Common myeloid progenitor, CD34-positive (primary cell): ENCODE measurements around the gene CLK2.
A peak's percentile ranks its signal among the peaks of the same experiment; 100 is the strongest.

ENCODE experiments used
- CTCF ChIA-PET: fragments of 350-600 bp; sonication (Branson Sonifier 250); formaldehyde crosslinking; loops from one replicate; lab custom pipeline; 2021; ENCODE audit warnings: antibody characterized with exemption; lab: Charles Lee
- POLR2A ChIA-PET: fragments of 350-600 bp; sonication (Branson Sonifier 250); formaldehyde crosslinking; loops from one replicate; lab custom pipeline; 2021; ENCODE audit warnings: antibody characterized with exemption; lab: Charles Lee
- DNase-seq, 3 donors: peaks; one replicate each; pipeline versions ENCODE4 v3.0.0 to v3.0.0-alpha.2; 2013
- H3K27ac ChIP-seq, 2 experiments: 1 replicate in 1 of 2; 2 replicates in 1 of 2; pipeline ENCODE4 v1.7.0; 2013; ENCODE audit warnings: inconsistent platforms in 2 of 2, low read length in 2 of 2, mild to moderate bottlenecking in 2 of 2, low read depth in 1 of 2, moderate library complexity in 1 of 2; ENCODE audit not compliant: severe bottlenecking in 2 of 2, insufficient read depth in 1 of 2, poor library complexity in 1 of 2
- H3K27me3 ChIP-seq, 5 experiments: replicated peaks in 2 of 5; 1 replicate in 3 of 5; 2 replicates in 2 of 5; pipeline versions ENCODE4 v1.6.1 to v1.7.0; 2013; ENCODE audit warnings: low read length in 4 of 5, mild to moderate bottlenecking in 2 of 5, moderate library complexity in 2 of 5, inconsistent platforms in 1 of 5; ENCODE audit not compliant: insufficient read depth in 5 of 5, control insufficient read depth in 4 of 5
- H3K36me3 ChIP-seq, 4 experiments: 1 replicate in 2 of 4; 2 replicates in 2 of 4; pipeline versions ENCODE4 v1.6.1 to v1.7.0; 2013; ENCODE audit warnings: low read length in 3 of 4, control low read depth in 1 of 4, mild to moderate bottlenecking in 1 of 4; ENCODE audit not compliant: control insufficient read depth in 4 of 4, insufficient read depth in 4 of 4
- H3K4me1 ChIP-seq, 4 experiments: 1 replicate in 3 of 4; 2 replicates in 1 of 4; pipeline versions ENCODE4 v1.6.1 to v1.7.1; 2013; ENCODE audit warnings: low read length in 3 of 4, mild to moderate bottlenecking in 3 of 4, control low read depth in 1 of 4, inconsistent platforms in 1 of 4, moderate library complexity in 1 of 4; ENCODE audit not compliant: control insufficient read depth in 4 of 4, insufficient read depth in 4 of 4; ENCODE audit errors: control extremely low read depth in 1 of 4
- H3K4me3 ChIP-seq, 7 experiments: 1 replicate in 4 of 7; 2 replicates in 3 of 7; pipeline versions ENCODE4 v1.5.1 to v1.7.0; 2013; ENCODE audit warnings: mild to moderate bottlenecking in 7 of 7, low read length in 6 of 7, moderate library complexity in 6 of 7, inconsistent platforms in 2 of 7, low read depth in 2 of 7, control low read depth in 1 of 7; ENCODE audit not compliant: insufficient read depth in 4 of 7, control insufficient read depth in 1 of 7; ENCODE audit errors: extremely low read depth in 1 of 7
- H3K9me3 ChIP-seq, 5 experiments: 1 replicate in 4 of 5; 2 replicates in 1 of 5; pipeline versions ENCODE4 v1.6.1 to v1.7.1; 2013; ENCODE audit warnings: low read length in 4 of 5, mild to moderate bottlenecking in 2 of 5, inconsistent platforms in 1 of 5, low read depth in 1 of 5, moderate library complexity in 1 of 5; ENCODE audit not compliant: control insufficient read depth in 4 of 5, insufficient read depth in 2 of 5; ENCODE audit errors: control extremely low read depth in 1 of 5
- WGBS: methylation state at CpG from one replicate; pipeline ENCODE4 v1.1.5; 2013; ENCODE audit not compliant: insufficient coverage; 5-methylcytosine and 5-hydroxymethylcytosine counted together

CLK2 gene

DNA sequence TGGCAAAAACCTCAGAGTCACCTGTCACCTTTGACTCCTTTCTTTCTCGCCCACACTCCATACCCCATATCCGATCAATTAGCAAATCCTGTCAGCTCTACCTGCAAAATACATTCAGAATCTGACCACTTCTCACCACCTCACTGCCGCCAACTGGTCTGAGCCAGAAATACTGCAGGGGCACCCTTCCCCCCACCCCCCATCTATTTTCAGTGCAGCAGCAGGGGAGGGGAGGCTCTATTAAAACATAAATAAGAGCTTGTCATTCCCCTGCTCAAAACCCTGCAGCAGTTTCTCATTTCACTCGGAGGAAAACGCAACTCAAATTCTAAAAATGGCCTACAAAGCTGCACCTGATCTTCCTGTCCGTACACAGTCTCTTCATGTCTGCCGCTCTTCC lies 24.1 kb upstream of the CLK2 start:
- POLR2A ChIA-PET: no interaction called here
- Histone ChIP-seq H3K9me3 (no peaks in the 10 kb centered on the region), H3K36me3 (no peaks in the 10 kb centered on the region), H3K4me3 (no peak overlapping the region), H3K27me3 (peaks cover 0 to 48% (median 31%) of the 10 kb centered on the region in 5 experiments), H3K27ac (no peak overlapping the region), H3K4me1 (peaks cover 0 to 12% (median 8%) of the 10 kb centered on the region in 4 experiments)
- DNase-seq: no peak
- CTCF ChIA-PET: interaction anchor here (0.9 to 1.4 kb wide), 2 partner anchors 15 to 47 kb away, joined by 3 to 5 read pairs; no protein-coding TSS in a partner anchor
- 83% methylated on average over 7 of the region's 7 CpGs for WGBS

DNA sequence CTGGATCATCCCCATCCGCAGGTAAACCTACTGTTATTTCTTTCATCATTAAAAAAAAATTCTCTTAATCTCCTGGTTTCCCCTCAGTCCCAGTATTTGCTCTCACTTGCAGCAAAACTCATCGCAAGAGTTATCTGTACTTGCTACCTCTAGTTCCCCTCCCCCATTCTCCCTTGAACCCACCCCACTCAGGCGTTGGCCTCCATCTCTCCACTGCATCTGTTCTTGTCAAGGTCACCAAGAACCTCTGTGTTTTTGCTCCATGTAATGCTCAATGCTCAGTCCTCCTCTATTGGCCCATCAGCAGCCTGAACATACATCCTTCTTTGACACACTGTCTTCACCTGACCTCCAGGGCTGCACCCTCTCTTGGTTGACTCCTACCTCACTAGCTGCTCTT lies 23.4 kb upstream of the CLK2 start:
- POLR2A ChIA-PET: no interaction called here
- 96% methylated on average over 3 of the region's 3 CpGs for WGBS
- CTCF ChIA-PET: interaction anchor here (0.9 to 1.4 kb wide), 2 partner anchors 15 to 46 kb away, joined by 3 to 5 read pairs; no protein-coding TSS in a partner anchor

DNA sequence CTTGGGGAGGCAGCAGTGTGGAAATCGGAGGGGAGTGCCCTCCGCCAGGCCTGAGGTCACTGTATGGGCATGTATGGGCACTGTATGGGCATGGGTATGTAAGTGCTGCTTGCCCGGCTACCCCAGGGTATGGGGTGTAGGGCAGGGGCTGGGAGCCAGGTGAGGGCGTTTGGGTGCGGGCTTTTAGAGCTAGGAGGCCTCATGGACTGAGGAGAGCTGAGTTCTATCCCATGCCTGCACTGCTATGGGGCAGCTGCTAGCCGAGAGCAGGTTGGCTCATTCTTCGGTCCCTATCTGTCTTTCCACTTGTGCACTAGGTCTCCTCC lies 22.6 kb upstream of the CLK2 start:
- no peak for DNase-seq
- Histone ChIP-seq H3K27me3 (peaks cover 0 to 49% (median 31%) of the 10 kb centered on the region in 5 experiments), H3K9me3 (no peaks in the 10 kb centered on the region), H3K4me3 (no peak overlapping the region), H3K4me1 (peaks cover 0 to 12% (median 8%) of the 10 kb centered on the region in 4 experiments), H3K36me3 (no peaks in the 10 kb centered on the region), H3K27ac (no peak overlapping the region)
- ChIA-PET POLR2A (no interaction called here), CTCF (interaction anchor here (1.2 kb wide), 1 partner anchor 9 kb away, joined by 3 read pairs; no protein-coding TSS in a partner anchor)
- WGBS: 96% methylated on average over 4 of the region's 7 CpGs

More for the DNA sequence above, 23.4 kb upstream of the CLK2 start:
- no peak for DNase-seq
- Histone ChIP-seq H3K9me3 (no peaks in the 10 kb centered on the region), H3K4me3 (no peak overlapping the region), H3K36me3 (no peaks in the 10 kb centered on the region), H3K4me1 (peaks cover 0 to 12% (median 8%) of the 10 kb centered on the region in 4 experiments), H3K27me3 (peaks cover 0 to 49% (median 31%) of the 10 kb centered on the region in 5 experiments), H3K27ac (no peak overlapping the region)

DNA sequence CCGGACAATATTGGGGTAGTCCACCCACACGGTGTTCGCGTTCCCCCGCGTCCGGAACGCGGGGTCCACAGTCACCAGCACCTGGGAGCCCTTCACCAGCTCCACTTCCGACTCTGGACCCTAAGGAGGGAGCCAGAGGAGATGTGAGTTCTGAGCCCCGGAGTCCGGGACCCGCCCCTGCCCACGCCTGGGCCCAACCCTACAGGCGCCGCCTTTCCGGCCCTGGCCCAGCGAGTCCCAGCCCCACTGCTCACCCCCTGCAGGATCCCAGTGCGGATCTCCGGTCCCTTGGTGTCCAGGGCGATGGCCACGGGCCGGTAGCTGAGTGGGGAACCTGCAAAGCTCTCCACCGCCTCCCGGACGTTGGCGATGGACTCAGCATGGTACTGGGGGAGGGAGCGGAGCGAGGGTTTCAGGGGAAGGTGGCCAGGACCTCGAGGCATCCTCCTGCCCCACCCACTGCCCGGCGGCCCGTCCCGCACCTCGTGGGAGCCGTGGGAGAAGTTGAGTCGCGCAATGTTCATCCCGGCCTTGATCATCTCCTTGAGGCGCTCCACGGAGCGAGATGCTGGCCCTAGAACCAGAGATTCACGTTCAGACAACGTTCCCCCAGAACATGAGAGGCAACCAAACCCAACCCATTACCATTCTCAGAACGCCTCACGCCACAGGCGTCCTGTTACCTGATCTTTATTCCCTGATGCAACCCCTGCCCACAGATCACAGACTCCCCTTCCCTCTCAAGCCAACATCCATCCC lies 22.1 kb upstream of the CLK2 start:
- Histone ChIP-seq H3K27ac (no peak overlapping the region), H3K9me3 (no peaks in the 10 kb centered on the region), H3K27me3 (peaks cover 0 to 49% (median 31%) of the 10 kb centered on the region in 5 experiments), H3K4me1 (peaks cover 0 to 12% (median 8%) of the 10 kb centered on the region in 4 experiments), H3K36me3 (no peaks in the 10 kb centered on the region), H3K4me3 (peak overlapping the region in 3 of 7 experiments; percentile 19 to 61 (median 57))
- 21% methylated on average over 42 of the region's 47 CpGs for WGBS
- no peak for DNase-seq
- ChIA-PET POLR2A (interaction anchor here (0.6 kb wide), 1 partner anchor 22 kb away, joined by 4 read pairs; no protein-coding TSS in a partner anchor), CTCF (interaction anchor here (1.2 kb wide), 2 partner anchors 9 to 23 kb away, joined by 3 read pairs; no protein-coding TSS in a partner anchor)

DNA sequence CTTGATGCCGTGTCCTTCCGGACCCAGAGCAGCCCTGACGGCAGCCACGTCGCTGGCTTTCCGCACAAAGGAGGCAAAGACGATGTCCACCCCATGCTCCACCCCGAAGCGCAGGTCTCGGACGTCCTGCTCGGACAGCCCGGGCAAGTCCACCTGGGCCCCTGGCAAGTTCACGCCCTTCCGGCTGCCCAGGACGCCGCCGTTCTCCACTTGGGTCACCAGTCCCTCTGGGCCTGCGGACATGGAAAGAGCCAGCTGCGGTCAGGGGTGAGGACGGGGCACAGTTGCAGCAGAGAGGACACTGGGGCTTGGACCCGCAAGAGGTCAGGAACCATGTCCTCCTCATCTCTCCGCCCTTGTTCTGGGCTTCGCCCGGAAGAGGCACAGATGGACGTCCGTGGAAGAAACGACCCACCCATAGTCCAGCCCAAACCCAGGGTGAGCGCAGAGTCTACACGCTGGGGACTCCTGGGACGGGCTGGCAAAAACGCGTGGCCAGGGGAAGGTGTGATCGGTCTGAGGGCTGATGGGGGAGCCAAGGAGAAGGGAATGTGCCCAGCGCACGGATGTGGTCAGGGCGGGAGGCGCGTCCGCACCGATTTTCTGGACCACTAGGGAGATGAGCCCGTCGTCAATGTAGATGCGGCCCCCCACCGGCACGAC lies 21.3 kb upstream of the CLK2 start:
- WGBS: 45% methylated on average over 41 of the region's 46 CpGs
- H3K4me3 ChIP-seq: peak overlapping the region in 3 of 7 experiments; percentile 19 to 61 (median 57)
- H3K4me1 ChIP-seq: peaks cover 0 to 12% (median 8%) of the 10 kb centered on the region in 4 experiments
- no peaks in the 10 kb centered on the region for H3K36me3 ChIP-seq
- ChIA-PET POLR2A (interaction anchor here (0.6 kb wide), 1 partner anchor 23 kb away, joined by 4 read pairs; no protein-coding TSS in a partner anchor), CTCF (interaction anchor here (1.2 kb wide), 1 partner anchor 24 kb away, joined by 3 read pairs; no protein-coding TSS in a partner anchor)
- H3K9me3 ChIP-seq: no peaks in the 10 kb centered on the region
- peaks cover 0 to 49% (median 31%) of the 10 kb centered on the region in 5 experiments for H3K27me3 ChIP-seq
- no peak overlapping the region for H3K27ac ChIP-seq
- DNase-seq: no peak

DNA sequence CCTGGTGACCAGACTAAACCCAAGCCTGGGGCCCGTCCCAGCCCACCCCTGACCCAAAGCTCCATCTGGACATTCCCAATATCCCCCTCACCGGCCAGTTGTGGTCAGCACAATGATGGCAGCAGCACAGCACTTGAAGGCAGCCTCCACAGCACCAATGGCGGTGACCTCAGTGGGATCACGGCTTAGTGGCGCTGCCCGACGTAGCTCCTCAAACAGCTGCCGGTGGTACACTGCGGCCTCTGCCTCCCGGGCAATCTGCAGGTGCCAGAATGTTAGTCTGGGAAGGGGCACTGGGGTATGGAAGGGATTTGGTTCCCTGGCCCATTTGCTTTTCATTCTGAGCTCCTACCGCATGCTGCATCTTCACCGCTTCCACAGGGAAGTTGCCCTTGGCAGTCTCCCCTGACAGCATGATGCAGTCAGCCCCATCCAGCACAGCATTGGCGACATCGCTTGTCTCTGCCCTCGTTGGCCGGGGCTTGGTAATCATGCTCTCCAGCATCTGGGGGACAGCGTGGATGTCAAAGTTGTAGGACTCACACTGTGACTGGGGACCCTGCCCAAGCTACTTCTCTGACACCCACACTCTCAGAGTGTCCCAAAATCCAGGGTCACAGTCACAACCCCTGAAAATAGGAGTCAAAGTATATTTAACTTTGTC lies 19.9 kb upstream of the CLK2 start:
- peaks cover 0 to 12% (median 8%) of the 10 kb centered on the region in 4 experiments for H3K4me1 ChIP-seq
- 94% methylated on average over 17 of the region's 17 CpGs for whole genome bisulfite sequencing
- no peak overlapping the region for H3K4me3 ChIP-seq
- POLR2A ChIA-PET: no interaction called here
- H3K27ac ChIP-seq: no peak overlapping the region
- H3K36me3 ChIP-seq: no peaks in the 10 kb centered on the region
- CTCF ChIA-PET: interaction anchor here (0.9 to 1.3 kb wide), 6 partner anchors 8 to 43 kb away, joined by 3 to 4 read pairs (median 3); partner anchors contain the start of gene PKLR
- DNase-seq: no peak
- H3K9me3 ChIP-seq: no peaks in the 10 kb centered on the region
- H3K27me3 ChIP-seq: peaks cover 0 to 49% (median 31%) of the 10 kb centered on the region in 5 experiments
